MM.1S (cell line): ENCODE measurements around the gene PAK4.
"Not testable (repeated sequence)": the region's sequence is repeated elsewhere in the genome, so short reads cannot be mapped to it uniquely, and the experiment has no call there.

Experiments used
- DNase-seq: peaks from one replicate; pipeline ENCODE4 v3.0.0-alpha.2; 2015
- H2AFZ ChIP-seq: fragments of 300-600 bp; sonication (generic); 2 replicates; pipeline ENCODE4 v1.6.0; 2016; ENCODE audit warnings: antibody characterized with exemption, low read length
- H3F3A ChIP-seq: fragments of 300-600 bp; sonication (generic); 2 replicates; pipeline ENCODE4 v1.6.1; 2016; ENCODE audit warnings: mild to moderate bottlenecking, antibody characterized with exemption, low read length, moderate library complexity, mixed read lengths; ENCODE audit not compliant: insufficient read depth
- H3K27ac ChIP-seq: fragments of 300-600 bp; sonication (generic); 2 replicates; pipeline ENCODE4 v1.5.1; 2016; ENCODE audit warnings: mild to moderate bottlenecking, low read length
- H3K27me3 ChIP-seq: fragments of 300-600 bp; sonication (generic); replicated peaks from 2 replicates; pipeline ENCODE4 v1.6.0; 2016; ENCODE audit warnings: low read length; ENCODE audit not compliant: insufficient read depth
- H3K36me3 ChIP-seq: fragments of 300-600 bp; sonication (generic); replicated peaks from 2 replicates; pipeline ENCODE4 v1.6.1; 2016; ENCODE audit warnings: mild to moderate bottlenecking, low read length, mixed read lengths; ENCODE audit not compliant: insufficient read depth
- H3K4me1 ChIP-seq: fragments of 300-600 bp; sonication (generic); 2 replicates; pipeline ENCODE4 v1.6.1; 2016; ENCODE audit warnings: low read length, mixed read lengths
- H3K4me2 ChIP-seq: fragments of 300-600 bp; sonication (generic); 2 replicates; pipeline ENCODE4 v1.6.0; 2016; ENCODE audit warnings: low read depth, low read length
- H3K4me3 ChIP-seq: fragments of 300-600 bp; sonication (generic); 2 replicates; pipeline ENCODE4 v1.5.1; 2016; ENCODE audit warnings: low read length, mixed read lengths
- H3K79me2 ChIP-seq: fragments of 300-600 bp; sonication (generic); 2 replicates; pipeline ENCODE4 v1.6.1; 2016; ENCODE audit warnings: mixed run types, low read length, mixed read lengths
- H3K9ac ChIP-seq: fragments of 300-600 bp; sonication (generic); 2 replicates; pipeline ENCODE4 v1.6.1; 2016; ENCODE audit warnings: low read length, mixed read lengths
- H3K9me2 ChIP-seq: fragments of 300-600 bp; sonication (generic); replicated peaks from 2 replicates; pipeline ENCODE4 v1.6.1; 2016; ENCODE audit warnings: mild to moderate bottlenecking, low read length, mixed read lengths; ENCODE audit not compliant: insufficient read depth
- H3K9me3 ChIP-seq: fragments of 300-600 bp; sonication (generic); replicated peaks from 2 replicates; pipeline ENCODE4 v1.6.1; 2016; ENCODE audit warnings: mild to moderate bottlenecking, low read length, mixed read lengths; ENCODE audit not compliant: insufficient read depth
- H4K20me1 ChIP-seq: fragments of 300-600 bp; sonication (generic); 2 replicates; pipeline ENCODE4 v1.6.1; 2016; ENCODE audit warnings: mild to moderate bottlenecking, low read length, moderate library complexity, mixed read lengths; ENCODE audit not compliant: insufficient read depth
- EZH2 ChIP-seq: fragments of 300-600 bp; sonication (generic); optimal IDR thresholded peaks from 2 replicates; pipeline ENCODE3; 2017; ENCODE audit warnings: low read depth, mild to moderate bottlenecking, antibody characterized with exemption, low read length, mixed read lengths
- EZH2phosphoT487 ChIP-seq: fragments of 300-600 bp; sonication (generic); IDR thresholded peaks from 2 replicates; pipeline ENCODE4 v1.6.1; 2018; ENCODE audit warnings: antibody characterized with exemption, low read length
- TF ChIP-seq, protein P1 (sequence below): fragments of 300-600 bp; sonication (generic); IDR thresholded peaks from 2 replicates; pipeline ENCODE4 v1.5.1; 2016; ENCODE audit warnings: antibody characterized with exemption, low read length, mixed read lengths

The PAK4 gene

GRCh38 chr19:39141929-39142328, 16.3 kb downstream of the PAK4 start:
- TF ChIP-seq EZH2phosphoT487 = no peak
- no peak for TF ChIP-seq EZH2
- TF ChIP-seq, protein P1, sequence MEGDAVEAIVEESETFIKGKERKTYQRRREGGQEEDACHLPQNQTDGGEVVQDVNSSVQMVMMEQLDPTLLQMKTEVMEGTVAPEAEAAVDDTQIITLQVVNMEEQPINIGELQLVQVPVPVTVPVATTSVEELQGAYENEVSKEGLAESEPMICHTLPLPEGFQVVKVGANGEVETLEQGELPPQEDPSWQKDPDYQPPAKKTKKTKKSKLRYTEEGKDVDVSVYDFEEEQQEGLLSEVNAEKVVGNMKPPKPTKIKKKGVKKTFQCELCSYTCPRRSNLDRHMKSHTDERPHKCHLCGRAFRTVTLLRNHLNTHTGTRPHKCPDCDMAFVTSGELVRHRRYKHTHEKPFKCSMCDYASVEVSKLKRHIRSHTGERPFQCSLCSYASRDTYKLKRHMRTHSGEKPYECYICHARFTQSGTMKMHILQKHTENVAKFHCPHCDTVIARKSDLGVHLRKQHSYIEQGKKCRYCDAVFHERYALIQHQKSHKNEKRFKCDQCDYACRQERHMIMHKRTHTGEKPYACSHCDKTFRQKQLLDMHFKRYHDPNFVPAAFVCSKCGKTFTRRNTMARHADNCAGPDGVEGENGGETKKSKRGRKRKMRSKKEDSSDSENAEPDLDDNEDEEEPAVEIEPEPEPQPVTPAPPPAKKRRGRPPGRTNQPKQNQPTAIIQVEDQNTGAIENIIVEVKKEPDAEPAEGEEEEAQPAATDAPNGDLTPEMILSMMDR = no peak
- H3F3A ChIP-seq = no peaks in the 10 kb centered on the region
- no peak overlapping the region for H2AFZ ChIP-seq
- no peaks in the 10 kb centered on the region for H3K9me3 ChIP-seq
- H3K9ac ChIP-seq = no peak overlapping the region
- H3K27ac ChIP-seq = no peak overlapping the region
- H3K4me3 ChIP-seq = no peak overlapping the region
- H3K4me1 ChIP-seq = no peaks in the 10 kb centered on the region
- H3K27me3 ChIP-seq = no peaks in the 10 kb centered on the region
- H3K79me2 ChIP-seq = peaks cover 45% of the 10 kb centered on the region
- DNase-seq = no peak
- H4K20me1 ChIP-seq = no peaks in the 10 kb centered on the region
- no peaks in the 10 kb centered on the region for H3K9me2 ChIP-seq
- no peak overlapping the region for H3K4me2 ChIP-seq
- H3K36me3 ChIP-seq = no peaks in the 10 kb centered on the region

- no peak overlapping the region for H3K27ac ChIP-seq
- H3K9me2 ChIP-seq = no peaks in the 10 kb centered on the region
- H3K9me3 ChIP-seq = no peaks in the 10 kb centered on the region
- no peak overlapping the region for H3K4me3 ChIP-seq
- no peaks in the 10 kb centered on the region for H3F3A ChIP-seq
- H3K27me3 ChIP-seq = no peaks in the 10 kb centered on the region
- no peak overlapping the region for H3K9ac ChIP-seq
- no peak overlapping the region for H3K4me2 ChIP-seq
- no peaks in the 10 kb centered on the region for H4K20me1 ChIP-seq
- no peak overlapping the region for H2AFZ ChIP-seq
- H3K36me3 ChIP-seq = no peaks in the 10 kb centered on the region
- no peaks in the 10 kb centered on the region for H3K4me1 ChIP-seq
- H3K79me2 ChIP-seq = peaks cover 47% of the 10 kb centered on the region
- TF ChIP-seq EZH2 (no peak), EZH2phosphoT487 (no peak)
- TF ChIP-seq, protein P1 = no peak
- DNase-seq = no peak
These were observed 17.0 kb downstream of the PAK4 start for GRCh38 chr19:39142630-39143029.

DNA sequence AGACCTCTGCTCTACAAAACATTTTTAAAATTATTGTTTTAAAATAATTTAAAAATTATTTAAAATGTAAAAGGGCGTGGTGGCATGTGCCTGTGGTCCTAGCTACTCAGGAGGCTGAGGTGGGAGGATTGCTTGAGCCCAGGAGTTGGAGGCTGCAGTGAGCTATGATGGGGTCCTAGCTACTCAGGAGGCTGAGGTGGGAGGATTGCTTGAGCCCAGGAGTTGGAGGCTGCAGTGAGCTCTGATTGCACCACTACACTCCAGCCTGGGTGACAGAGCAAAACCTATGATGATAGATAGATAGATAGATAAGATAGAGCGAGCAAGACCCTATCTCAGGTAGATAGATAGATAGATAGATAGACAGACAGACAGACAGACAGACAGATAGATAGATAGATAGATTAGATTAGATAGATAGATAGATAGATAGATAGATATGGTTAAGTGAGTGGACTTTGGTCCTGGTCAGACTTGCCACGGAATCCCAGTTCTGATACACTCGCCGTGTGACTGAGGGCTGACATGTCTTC, 18.2 kb downstream of the PAK4 start:
- not testable (repeated sequence) for H3K27ac ChIP-seq, H3K9me3 ChIP-seq, H3K27me3 ChIP-seq, H3K9ac ChIP-seq, H3K4me2 ChIP-seq, DNase-seq, H3K4me1 ChIP-seq, H4K20me1 ChIP-seq, H3K36me3 ChIP-seq, H3K9me2 ChIP-seq, H3K4me3 ChIP-seq, H3F3A ChIP-seq, H2AFZ ChIP-seq
- H3K79me2 ChIP-seq = peaks cover 42% of the 10 kb centered on the region

GRCh38 chr19:39144290-39145071, 18.9 kb downstream of the PAK4 start:
- Histone ChIP-seq H3K9me2 (no peaks in the 10 kb centered on the region), H3K36me3 (no peaks in the 10 kb centered on the region), H3K79me2 (peaks cover 39% of the 10 kb centered on the region), H4K20me1 (no peaks in the 10 kb centered on the region), H3K27ac (no peak overlapping the region), H3K27me3 (no peaks in the 10 kb centered on the region), H3K4me3 (no peak overlapping the region), H2AFZ (no peak overlapping the region), H3K4me1 (no peaks in the 10 kb centered on the region), H3F3A (no peaks in the 10 kb centered on the region), H3K4me2 (no peak overlapping the region), H3K9me3 (no peaks in the 10 kb centered on the region), H3K9ac (no peak overlapping the region)
- no peak for TF ChIP-seq EZH2
- TF ChIP-seq, protein P1 = no peak
- TF ChIP-seq EZH2phosphoT487 = no peak
- no peak for DNase-seq
